Measurements from ENCODE around the gene TAF1C.

Gene TAF1C

GRCh38 chr16:84225571-84225970 is 38.7 kb upstream of the TAF1C start:
- H3K4me1 ChIP-seq (ENCODE audit: insufficient read depth, poor library complexity, severe bottlenecking), result no peaks in the 10 kb centered on the region
- ATAC-seq (ENCODE audit: low read depth) (no peak), DNase-seq (ENCODE audit: low spot score) (no peak)
- no peaks in the 10 kb centered on the region for H3K36me3 ChIP-seq (ENCODE audit: low read depth)
- H3K27ac ChIP-seq (ENCODE audit: poor library complexity, severe bottlenecking), result no peak overlapping the region
- no peak for TF ChIP-seq CTCF (IDR thresholded peaks at IDR 0.05; ENCODE audit: poor library complexity, severe bottlenecking)
- H3K27me3 ChIP-seq (ENCODE audit: insufficient read depth, poor library complexity, severe bottlenecking), result no peaks in the 10 kb centered on the region
- no peak overlapping the region for H3K4me3 ChIP-seq (ENCODE audit: severe bottlenecking)
- H3K9me3 ChIP-seq (ENCODE audit: severe bottlenecking), result no peaks in the 10 kb centered on the region

GRCh38 chr16:84225126-84225525 is 38.3 kb upstream of the TAF1C start:
- Histone ChIP-seq H3K27me3 (ENCODE audit: insufficient read depth, poor library complexity, severe bottlenecking) (no peaks in the 10 kb centered on the region), H3K4me3 (ENCODE audit: severe bottlenecking) (no peak overlapping the region), H3K4me1 (ENCODE audit: insufficient read depth, poor library complexity, severe bottlenecking) (no peaks in the 10 kb centered on the region), H3K27ac (ENCODE audit: poor library complexity, severe bottlenecking) (no peak overlapping the region), H3K9me3 (ENCODE audit: severe bottlenecking) (no peaks in the 10 kb centered on the region), H3K36me3 (ENCODE audit: low read depth) (no peaks in the 10 kb centered on the region)
- DNase-seq (ENCODE audit: low spot score), result no peak
- TF ChIP-seq CTCF (IDR thresholded peaks at IDR 0.05; ENCODE audit: poor library complexity, severe bottlenecking), result no peak
- no peak for ATAC-seq (ENCODE audit: low read depth)

- H3K4me1 ChIP-seq (ENCODE audit: insufficient read depth, poor library complexity, severe bottlenecking), result no peaks in the 10 kb centered on the region
- H3K4me3 ChIP-seq (ENCODE audit: severe bottlenecking), result no peak overlapping the region
- DNase-seq (ENCODE audit: low spot score), result no peak
- H3K9me3 ChIP-seq (ENCODE audit: severe bottlenecking), result no peaks in the 10 kb centered on the region
- H3K27me3 ChIP-seq (ENCODE audit: insufficient read depth, poor library complexity, severe bottlenecking), result no peaks in the 10 kb centered on the region
- H3K27ac ChIP-seq (ENCODE audit: poor library complexity, severe bottlenecking), result no peak overlapping the region
- TF ChIP-seq CTCF (IDR thresholded peaks at IDR 0.05; ENCODE audit: poor library complexity, severe bottlenecking), result no peak
- no peaks in the 10 kb centered on the region for H3K36me3 ChIP-seq (ENCODE audit: low read depth)
- no peak for ATAC-seq (ENCODE audit: low read depth)
Measured at GRCh38 chr16:84224554-84224953, 37.7 kb upstream of the TAF1C start.

- no peaks in the 10 kb centered on the region for H3K9me3 ChIP-seq (ENCODE audit: severe bottlenecking)
- H3K36me3 ChIP-seq (ENCODE audit: low read depth), result no peaks in the 10 kb centered on the region
- no peak overlapping the region for H3K27ac ChIP-seq (ENCODE audit: poor library complexity, severe bottlenecking)
- ATAC-seq (ENCODE audit: low read depth) (no peak), DNase-seq (ENCODE audit: low spot score) (no peak)
- H3K27me3 ChIP-seq (ENCODE audit: insufficient read depth, poor library complexity, severe bottlenecking), result no peaks in the 10 kb centered on the region
- H3K4me3 ChIP-seq (ENCODE audit: severe bottlenecking), result no peak overlapping the region
- TF ChIP-seq CTCF (IDR thresholded peaks at IDR 0.05; ENCODE audit: poor library complexity, severe bottlenecking), result no peak
- no peaks in the 10 kb centered on the region for H3K4me1 ChIP-seq (ENCODE audit: insufficient read depth, poor library complexity, severe bottlenecking)
Measured at GRCh38 chr16:84223456-84223855, 36.6 kb upstream of the TAF1C start.

- DNase-seq (ENCODE audit: low spot score) (no peak), ATAC-seq (ENCODE audit: low read depth) (no peak; the same call in 2 of the 3 replicates)
- Histone ChIP-seq H3K9me3 (ENCODE audit: severe bottlenecking) (no peaks in the 10 kb centered on the region), H3K27ac (ENCODE audit: poor library complexity, severe bottlenecking) (no peak overlapping the region), H3K36me3 (ENCODE audit: low read depth) (no peaks in the 10 kb centered on the region), H3K4me3 (ENCODE audit: severe bottlenecking) (no peak overlapping the region), H3K4me1 (ENCODE audit: insufficient read depth, poor library complexity, severe bottlenecking) (no peaks in the 10 kb centered on the region), H3K27me3 (ENCODE audit: insufficient read depth, poor library complexity, severe bottlenecking) (no peaks in the 10 kb centered on the region)
- no peak for TF ChIP-seq CTCF (IDR thresholded peaks at IDR 0.05; ENCODE audit: poor library complexity, severe bottlenecking)
Measured at GRCh38 chr16:84220851-84221250, 34.0 kb upstream of the TAF1C start.
